ENCODE results near the gene MED27.

- TF ChIP-seq EP300 (IDR thresholded peaks at IDR 0.05) (no peak), CTCF (IDR thresholded peaks at IDR 0.05) (no peak), POLR2A (IDR thresholded peaks at IDR 0.05) (no peak)
These were observed 116.3 kb downstream of the MED27 start for GRCh38 chr9:131963072-131964030.
